Stimulated activated CD4-positive, alpha-beta T cell treated with anti-CD3 and anti-CD28 coated beads, Interleukin-1b, Interleukin-23, amount 100 ng/mL, for 48 hours (primary cell): ENCODE results near the gene XXYLT1.
"Not testable (repeated sequence)": the region's sequence is repeated elsewhere in the genome, so short reads cannot be mapped to it uniquely, and the experiment has no call there.

Source experiments
- DNase-seq: peaks from one replicate; pipeline ENCODE4 v3.0.0-alpha.2; 2020

The XXYLT1 gene

GRCh38 chr3:195087840-195088601 is 182.9 kb downstream of the XXYLT1 start:
- not testable (repeated sequence) for DNase-seq

- no peak for DNase-seq
Measured at GRCh38 chr3:195087328-195087727, 183.6 kb downstream of the XXYLT1 start.

- DNase-seq = no peak
Measured at GRCh38 chr3:195086885-195087284, 184.1 kb downstream of the XXYLT1 start.

GRCh38 chr3:195086341-195086740 is 184.6 kb downstream of the XXYLT1 start:
- no peak for DNase-seq

GRCh38 chr3:195085356-195086130 is 185.4 kb downstream of the XXYLT1 start:
- no peak for DNase-seq

- no peak for DNase-seq
Measured at GRCh38 chr3:195084746-195085145, 186.2 kb downstream of the XXYLT1 start.

- no peak for DNase-seq
Measured at GRCh38 chr3:195083659-195084058, 187.3 kb downstream of the XXYLT1 start.

- no peak for DNase-seq
Measured at GRCh38 chr3:195082811-195083210, 188.1 kb downstream of the XXYLT1 start.

GRCh38 chr3:195081242-195081963 is 189.6 kb downstream of the XXYLT1 start:
- DNase-seq = no peak

GRCh38 chr3:195080571-195081151 is 190.3 kb downstream of the XXYLT1 start:
- no peak for DNase-seq

GRCh38 chr3:195080125-195080524 is 190.8 kb downstream of the XXYLT1 start:
- no peak for DNase-seq

- no peak for DNase-seq
Measured at GRCh38 chr3:195079636-195080035, 191.3 kb downstream of the XXYLT1 start.

GRCh38 chr3:195078891-195079440 is 192.0 kb downstream of the XXYLT1 start:
- no peak for DNase-seq

- DNase-seq = no peak
Measured at GRCh38 chr3:195077611-195078540, 193.1 kb downstream of the XXYLT1 start.

- no peak for DNase-seq
Measured at GRCh38 chr3:195076981-195077610, 193.9 kb downstream of the XXYLT1 start.

GRCh38 chr3:195075941-195076875 is 194.8 kb downstream of the XXYLT1 start:
- DNase-seq = no peak

- DNase-seq = no peak
Measured at GRCh38 chr3:195075199-195075940, 195.6 kb downstream of the XXYLT1 start.

GRCh38 chr3:195073866-195074860 is 196.8 kb downstream of the XXYLT1 start:
- DNase-seq = no peak
